ENCODE results near the gene ENAM.
"Not testable (repeated sequence)": the region's sequence is repeated elsewhere in the genome, so short reads cannot be mapped to it uniquely, and the experiment has no call there.

Gene ENAM

DNA sequence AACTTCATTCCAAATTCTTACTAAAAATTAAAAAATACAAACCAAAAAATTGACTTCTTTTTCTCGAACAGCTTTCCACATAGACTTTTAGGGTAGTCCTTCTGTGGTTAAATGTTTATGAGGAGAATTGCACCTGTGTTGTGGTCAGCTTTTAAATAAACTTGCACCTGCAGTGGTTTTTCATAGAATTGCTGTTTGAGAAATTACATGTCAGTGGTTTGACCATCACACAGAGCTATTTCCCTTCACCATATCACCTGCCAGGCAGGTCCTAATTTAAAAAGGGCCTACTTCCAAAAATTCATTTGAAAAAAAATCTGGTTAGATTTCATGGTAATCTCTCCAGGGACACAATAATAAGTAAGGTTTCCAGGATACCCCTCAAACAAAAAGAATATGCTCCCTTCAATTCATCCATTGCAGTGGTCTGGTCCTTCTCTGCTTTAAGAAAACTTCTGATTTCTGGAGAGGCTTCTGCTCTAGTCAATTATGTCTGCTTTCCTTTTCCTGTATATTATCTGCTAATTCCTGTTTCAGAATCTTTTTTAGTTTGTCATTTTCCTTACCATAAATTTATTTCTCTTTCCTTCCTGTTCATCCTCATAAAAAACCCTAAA, 49.9 kb downstream of the ENAM start:
- no peak for DNase-seq

- no peak for DNase-seq
Observed at GRCh38 chr4:70680934-70681333, 52.4 kb downstream of the ENAM start.

- DNase-seq: no peak
Observed at GRCh38 chr4:70681704-70682103, 53.2 kb downstream of the ENAM start.

DNA sequence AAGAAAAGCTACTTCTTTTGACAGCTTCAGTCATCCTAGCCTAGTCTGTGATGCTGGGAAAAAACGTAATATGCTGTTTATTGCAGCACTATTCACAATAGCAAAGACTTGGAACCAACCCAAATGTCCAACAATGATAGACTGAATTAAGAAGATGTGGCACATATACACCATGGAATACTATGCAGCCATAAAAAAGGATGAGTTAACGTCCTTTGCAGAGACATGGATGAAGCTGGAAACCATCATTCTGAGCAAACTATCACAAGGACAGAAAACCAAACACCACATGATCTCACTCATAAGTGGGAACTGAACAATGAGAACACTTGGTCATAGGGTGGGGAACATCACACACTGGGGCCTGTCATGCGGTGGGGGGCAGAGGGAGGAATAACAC, 53.6 kb downstream of the ENAM start:
- not testable (repeated sequence) for DNase-seq

- DNase-seq: peak; percentile 26
Observed at GRCh38 chr4:70687392-70687791, 58.8 kb downstream of the ENAM start.

DNA sequence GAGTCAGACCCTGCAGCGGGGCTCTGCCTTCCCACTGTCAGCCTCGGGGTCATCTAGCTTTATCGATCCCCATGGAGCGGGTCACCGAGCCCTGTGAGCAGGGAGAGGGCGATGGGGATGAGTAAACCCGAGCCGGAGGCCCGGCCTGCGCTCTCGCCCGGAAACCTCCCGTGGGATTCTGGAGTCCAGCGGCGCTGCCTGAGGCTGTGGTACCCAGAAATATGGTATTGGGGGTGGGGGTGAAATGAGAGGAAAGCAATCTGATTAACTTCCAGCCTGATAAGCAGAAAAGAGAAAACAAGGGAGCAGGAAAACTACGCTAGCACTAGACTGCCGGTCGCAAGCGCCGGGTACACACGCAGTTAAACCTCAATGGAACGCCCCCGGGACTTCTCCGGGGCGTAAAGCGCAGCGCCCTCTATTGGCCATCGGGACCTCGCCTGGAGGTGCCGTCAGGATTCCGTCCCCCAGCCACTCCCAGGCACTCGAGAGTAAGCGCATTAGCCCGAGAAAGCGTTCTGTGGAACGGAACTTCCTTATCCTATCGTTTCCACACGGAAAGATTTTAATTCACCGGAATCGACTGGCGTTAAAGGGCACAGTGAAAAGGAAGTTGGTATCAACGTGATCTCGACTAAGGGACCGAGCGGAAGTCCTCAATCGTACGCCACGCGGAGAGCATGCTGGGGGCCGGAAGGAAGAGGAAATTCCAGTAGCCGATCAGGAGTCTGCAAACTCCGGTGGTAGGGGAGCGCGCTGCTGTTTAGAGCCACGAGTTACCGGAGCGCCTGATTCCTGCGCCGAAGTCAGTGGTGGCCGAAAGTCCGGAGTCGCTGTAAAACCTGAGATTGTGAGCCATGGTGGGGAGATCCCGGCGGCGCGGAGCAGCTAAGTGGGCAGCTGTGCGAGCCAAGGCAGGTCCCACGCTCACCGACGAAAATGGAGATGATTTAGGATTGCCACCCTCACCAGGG, 59.6 kb downstream of the ENAM start, which contains the start of gene UTP3:
Gene UTP3 (plus strand): TSS at position 712 of the 974 bp plus-strand sequence. CDS start 146 bp downstream, at position 858.
- DNase-seq: peak; percentile 96

DNA sequence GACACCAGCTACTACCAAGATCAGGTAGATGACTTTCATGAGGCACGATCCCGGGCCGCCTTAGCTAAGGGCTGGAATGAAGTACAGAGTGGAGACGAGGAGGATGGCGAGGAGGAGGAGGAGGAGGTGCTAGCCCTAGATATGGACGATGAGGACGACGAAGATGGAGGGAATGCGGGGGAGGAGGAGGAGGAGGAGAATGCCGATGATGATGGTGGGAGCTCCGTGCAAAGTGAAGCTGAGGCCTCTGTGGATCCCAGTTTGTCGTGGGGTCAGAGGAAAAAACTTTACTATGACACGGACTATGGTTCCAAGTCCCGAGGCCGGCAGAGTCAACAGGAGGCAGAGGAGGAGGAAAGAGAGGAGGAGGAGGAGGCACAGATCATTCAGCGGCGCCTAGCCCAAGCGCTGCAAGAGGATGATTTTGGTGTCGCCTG, 60.3 kb downstream of the ENAM start:
- peak; percentile 40 for DNase-seq

GRCh38 chr4:70691661-70692060, 63.1 kb downstream of the ENAM start:
- no peak for DNase-seq

DNA sequence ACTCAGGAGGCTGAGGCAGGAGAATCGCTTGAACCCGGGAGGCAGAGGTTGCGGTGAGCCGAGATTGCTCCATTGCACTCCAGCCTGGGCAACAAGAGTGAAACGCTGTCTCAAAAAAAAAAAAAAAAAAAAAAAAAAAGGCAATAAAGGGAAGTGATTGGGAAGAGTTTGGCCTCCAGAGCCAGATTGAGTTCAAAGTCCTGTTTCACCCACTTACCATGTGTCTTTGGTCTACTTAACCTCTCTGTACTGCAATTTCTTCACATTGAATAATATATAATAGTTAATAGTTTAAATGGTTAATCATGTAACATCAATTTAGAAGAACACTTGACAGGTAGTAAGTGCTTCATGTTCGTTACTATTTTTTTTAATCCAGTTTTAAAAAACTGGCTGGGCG, 66.1 kb downstream of the ENAM start:
- not testable (repeated sequence) for DNase-seq
